ENCODE results near the gene EDARADD. TPM values are rescaled to one million over a fixed set of nuclear protein-coding genes. Genes with fewer than 3 reads are reported as not detected.

EDARADD gene
- total RNA-seq, 1 experiment from 2014 or later, result 0.65 TPM

- no TSS peak for BruUV-seq (replicated peaks)
- POLR2A ChIA-PET, result interaction anchor here (0.7 kb wide), 1 partner anchor 14 kb away, joined by 3 read pairs; no protein-coding TSS in a partner anchor
- Mint-ChIP-seq H3K27ac (ENCODE audit: low read depth, unreplicated experiment) (no peak overlapping the region), H3K36me3 (ENCODE audit: insufficient read depth, unreplicated experiment) (no peaks in the 10 kb centered on the region), H3K27me3 (ENCODE audit: insufficient read depth, unreplicated experiment) (no peaks in the 10 kb centered on the region), H3K4me3 (ENCODE audit: unreplicated experiment) (no peak overlapping the region), H3K4me1 (ENCODE audit: insufficient read depth, unreplicated experiment) (no peaks in the 10 kb centered on the region), H3K9me3 (ENCODE audit: unreplicated experiment) (no peaks in the 10 kb centered on the region)
- intact Hi-C loops (cut with micrococcal nuclease), result no loop called here
- DNase-seq (ENCODE audit: unreplicated experiment), result no peak
- TF ChIP-seq CTCF (IDR thresholded peaks at IDR 0.05; ENCODE audit: unreplicated experiment), result no peak
- CTCF ChIA-PET, result interaction anchor here (0.8 to 1.2 kb wide), 4 partner anchors 9 to 262 kb away, joined by 3 to 6 read pairs (median 4); no protein-coding TSS in a partner anchor
These were observed 23.7 kb upstream of the EDARADD start for GRCh38 chr1:236370420-236370819.

DNA sequence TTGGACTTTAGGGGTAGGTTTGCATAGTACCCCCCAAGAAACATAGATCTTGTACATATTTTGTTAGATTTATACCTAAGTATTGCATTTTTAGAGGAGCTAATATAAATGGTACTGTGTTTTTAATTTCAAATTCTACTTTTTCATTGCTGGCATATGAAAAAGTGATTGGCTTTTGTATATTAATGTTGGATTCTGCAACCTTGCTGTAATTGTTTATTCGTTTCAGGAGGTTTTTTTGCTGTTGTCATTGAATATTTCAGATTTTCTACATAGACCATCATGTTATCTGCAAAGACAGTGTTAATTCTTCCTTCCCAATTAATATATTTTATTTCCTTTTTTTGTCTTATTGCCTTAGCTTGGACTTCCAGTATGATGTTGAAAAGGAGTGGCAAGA, 23.0 kb upstream of the EDARADD start:
- no peak for TF ChIP-seq CTCF (IDR thresholded peaks at IDR 0.05; ENCODE audit: unreplicated experiment)
- CTCF ChIA-PET, result interaction anchor here (0.8 to 1.2 kb wide), 4 partner anchors 9 to 262 kb away, joined by 4 to 6 read pairs (median 4); no protein-coding TSS in a partner anchor
- Mint-ChIP-seq H3K36me3 (ENCODE audit: insufficient read depth, unreplicated experiment) (no peaks in the 10 kb centered on the region), H3K27me3 (ENCODE audit: insufficient read depth, unreplicated experiment) (no peaks in the 10 kb centered on the region), H3K4me1 (ENCODE audit: insufficient read depth, unreplicated experiment) (no peaks in the 10 kb centered on the region), H3K9me3 (ENCODE audit: unreplicated experiment) (no peaks in the 10 kb centered on the region), H3K4me3 (ENCODE audit: unreplicated experiment) (no peak overlapping the region), H3K27ac (ENCODE audit: low read depth, unreplicated experiment) (no peak overlapping the region)
- BruUV-seq (replicated peaks), result no TSS peak
- no peak for DNase-seq (ENCODE audit: unreplicated experiment)
- intact Hi-C loops (cut with micrococcal nuclease), result no loop called here
- POLR2A ChIA-PET, result interaction anchor here (0.7 kb wide), 1 partner anchor 15 kb away, joined by 3 read pairs; no protein-coding TSS in a partner anchor

GRCh38 chr1:236377832-236378535, 16.1 kb upstream of the EDARADD start:
- Mint-ChIP-seq H3K36me3 (ENCODE audit: insufficient read depth, unreplicated experiment) (no peaks in the 10 kb centered on the region), H3K27me3 (ENCODE audit: insufficient read depth, unreplicated experiment) (no peaks in the 10 kb centered on the region), H3K4me1 (ENCODE audit: insufficient read depth, unreplicated experiment) (no peaks in the 10 kb centered on the region), H3K4me3 (ENCODE audit: unreplicated experiment) (no peak overlapping the region), H3K27ac (ENCODE audit: low read depth, unreplicated experiment) (no peak overlapping the region), H3K9me3 (ENCODE audit: unreplicated experiment) (peaks cover 20% of the 10 kb centered on the region)
- BruUV-seq (replicated peaks), result no TSS peak
- intact Hi-C loops (cut with micrococcal nuclease), result no loop called here
- ChIA-PET CTCF (no interaction called here), POLR2A (no interaction called here)
- TF ChIP-seq CTCF (IDR thresholded peaks at IDR 0.05; ENCODE audit: unreplicated experiment), result no peak
- no peak for DNase-seq (ENCODE audit: unreplicated experiment)

DNA sequence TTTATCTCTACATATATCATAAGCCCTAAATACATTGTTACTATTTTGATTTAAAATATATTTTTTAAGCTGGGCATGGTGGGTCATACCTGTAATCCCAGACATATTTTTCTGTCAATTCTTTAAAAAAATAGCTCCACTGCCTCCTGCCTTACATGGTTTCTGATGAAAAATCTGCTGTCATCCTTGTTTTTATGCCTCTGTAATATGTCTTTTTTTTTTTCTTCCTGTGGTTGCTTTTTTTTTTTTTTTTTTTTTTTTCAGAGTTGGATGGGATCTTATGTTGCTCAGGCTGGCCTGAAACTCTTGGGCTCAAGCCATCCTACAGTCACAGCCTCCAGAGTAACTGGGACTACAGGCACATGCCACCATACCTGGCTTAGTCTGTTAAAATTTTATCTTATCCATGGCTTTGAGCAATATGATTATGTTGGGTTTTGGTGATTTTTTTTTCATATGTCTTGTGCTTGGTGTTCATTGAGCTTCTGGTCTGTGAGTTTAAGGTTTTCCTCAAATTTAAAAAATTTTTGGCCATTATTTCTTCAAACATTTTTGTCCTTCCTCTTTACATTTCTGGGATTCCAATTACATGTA, 12.4 kb upstream of the EDARADD start:
- DNase-seq (ENCODE audit: unreplicated experiment), result no peak
- Mint-ChIP-seq H3K27ac (ENCODE audit: low read depth, unreplicated experiment) (no peak overlapping the region), H3K9me3 (ENCODE audit: unreplicated experiment) (peaks cover 20% of the 10 kb centered on the region), H3K36me3 (ENCODE audit: insufficient read depth, unreplicated experiment) (no peaks in the 10 kb centered on the region), H3K4me3 (ENCODE audit: unreplicated experiment) (no peak overlapping the region), H3K27me3 (ENCODE audit: insufficient read depth, unreplicated experiment) (no peaks in the 10 kb centered on the region), H3K4me1 (ENCODE audit: insufficient read depth, unreplicated experiment) (no peaks in the 10 kb centered on the region)
- ChIA-PET POLR2A (interaction anchor here (1.3 kb wide), 1 partner anchor 13 kb away, joined by 11 read pairs; the partner anchor contains the start of gene EDARADD), CTCF (interaction anchor here (0.6 to 1.3 kb wide), 7 partner anchors 9 to 644 kb away, joined by 3 to 4 read pairs (median 3); partner anchors contain the start of gene EDARADD)
- TF ChIP-seq CTCF (IDR thresholded peaks at IDR 0.05; ENCODE audit: unreplicated experiment), result no peak
- intact Hi-C loops (cut with micrococcal nuclease), result no loop called here
- BruUV-seq (replicated peaks), result no TSS peak

All from MCF 10A (cell line).